ENCODE results near the gene ELFN1. TPM values are rescaled to one million over a fixed set of nuclear protein-coding genes. Genes with fewer than 3 reads are reported as not detected.
"Not testable (repeated sequence)": the region's sequence is repeated elsewhere in the genome, so short reads cannot be mapped to it uniquely, and the experiment has no call there.

The ELFN1 gene
- total RNA-seq, 1 donor from 2014 or later, result 0.65 TPM

GRCh38 chr7:1716263-1717094 is 46.4 kb downstream of the ELFN1 start:
- Mint-ChIP-seq H3K27me3 (ENCODE audit: low read depth) (peaks cover 13% of the 10 kb centered on the region), H3K4me1 (ENCODE audit: low read depth) (peaks cover 8% of the 10 kb centered on the region), H3K4me3 (ENCODE audit: unreplicated experiment) (no peak overlapping the region), H3K9me3 (ENCODE audit: low read depth) (no peaks in the 10 kb centered on the region), H3K27ac (ENCODE audit: unreplicated experiment) (peak overlapping the region; percentile 49), H3K36me3 (ENCODE audit: low read depth) (no peaks in the 10 kb centered on the region)
- no peak for TF ChIP-seq CTCF (IDR thresholded peaks at IDR 0.05)
- DNase-seq (ENCODE audit: low spot score), result no peak

- TF ChIP-seq CTCF (IDR thresholded peaks at IDR 0.05), result no peak
- no peak for DNase-seq (ENCODE audit: low spot score)
- H3K27ac Mint-ChIP-seq (ENCODE audit: unreplicated experiment), result no peak overlapping the region
- H3K27me3 Mint-ChIP-seq (ENCODE audit: low read depth), result peaks cover 13% of the 10 kb centered on the region
- H3K4me1 Mint-ChIP-seq (ENCODE audit: low read depth), result peaks cover 8% of the 10 kb centered on the region
- H3K36me3 Mint-ChIP-seq (ENCODE audit: low read depth), result no peaks in the 10 kb centered on the region
- no peaks in the 10 kb centered on the region for H3K9me3 Mint-ChIP-seq (ENCODE audit: low read depth)
- H3K4me3 Mint-ChIP-seq (ENCODE audit: unreplicated experiment), result no peak overlapping the region
Observed at GRCh38 chr7:1717095-1717483, 47.0 kb downstream of the ELFN1 start.

- TF ChIP-seq CTCF (IDR thresholded peaks at IDR 0.05), result no peak
- Mint-ChIP-seq H3K36me3 (ENCODE audit: low read depth) (no peaks in the 10 kb centered on the region), H3K4me3 (ENCODE audit: unreplicated experiment) (no peak overlapping the region), H3K27ac (ENCODE audit: unreplicated experiment) (no peak overlapping the region), H3K4me1 (ENCODE audit: low read depth) (peaks cover 8% of the 10 kb centered on the region), H3K9me3 (ENCODE audit: low read depth) (no peaks in the 10 kb centered on the region), H3K27me3 (ENCODE audit: low read depth) (peaks cover 9% of the 10 kb centered on the region)
- DNase-seq (ENCODE audit: low spot score), result no peak
Observed at GRCh38 chr7:1717903-1718676, 48.0 kb downstream of the ELFN1 start.

GRCh38 chr7:1718850-1719249 is 48.8 kb downstream of the ELFN1 start:
- not testable (repeated sequence) for H3K4me1 Mint-ChIP-seq (ENCODE audit: low read depth); H3K9me3 Mint-ChIP-seq (ENCODE audit: low read depth); DNase-seq (ENCODE audit: low spot score); H3K27me3 Mint-ChIP-seq (ENCODE audit: low read depth); H3K36me3 Mint-ChIP-seq (ENCODE audit: low read depth); H3K4me3 Mint-ChIP-seq (ENCODE audit: unreplicated experiment); H3K27ac Mint-ChIP-seq (ENCODE audit: unreplicated experiment)

- H3K27me3 Mint-ChIP-seq (ENCODE audit: low read depth); H3K27ac Mint-ChIP-seq (ENCODE audit: unreplicated experiment); H3K4me3 Mint-ChIP-seq (ENCODE audit: unreplicated experiment); DNase-seq (ENCODE audit: low spot score); H3K9me3 Mint-ChIP-seq (ENCODE audit: low read depth); H3K36me3 Mint-ChIP-seq (ENCODE audit: low read depth); H3K4me1 Mint-ChIP-seq (ENCODE audit: low read depth): not testable (repeated sequence)
Observed at GRCh38 chr7:1719256-1719655, 49.2 kb downstream of the ELFN1 start.

GRCh38 chr7:1719913-1720312 is 49.8 kb downstream of the ELFN1 start:
- Mint-ChIP-seq H3K27me3 (ENCODE audit: low read depth) (peaks cover 5% of the 10 kb centered on the region), H3K4me1 (ENCODE audit: low read depth) (peaks cover 8% of the 10 kb centered on the region), H3K9me3 (ENCODE audit: low read depth) (no peaks in the 10 kb centered on the region), H3K36me3 (ENCODE audit: low read depth) (no peaks in the 10 kb centered on the region), H3K27ac (ENCODE audit: unreplicated experiment) (no peak overlapping the region), H3K4me3 (ENCODE audit: unreplicated experiment) (no peak overlapping the region)
- DNase-seq (ENCODE audit: low spot score), result no peak
- no peak for TF ChIP-seq CTCF (IDR thresholded peaks at IDR 0.05)
